GM23248 (cell line): ENCODE results near the gene RFPL1. TPM values are rescaled to one million over a fixed set of nuclear protein-coding genes. Genes with fewer than 3 reads are reported as not detected.

Experiments
- DNase-seq: peaks from one replicate; pipeline ENCODE4 v3.0.0-alpha.2; 2015
- H2AFZ ChIP-seq: fragments of 200-600 bp; sonication (generic); 2 replicates; pipeline ENCODE4 v1.6.1; 2016; ENCODE audit warnings: antibody characterized with exemption
- H3F3A ChIP-seq: fragments of 200-600 bp; sonication (generic); 2 replicates; pipeline ENCODE4 v1.6.1; 2016; ENCODE audit warnings: mild to moderate bottlenecking, antibody characterized with exemption, mixed run types; ENCODE audit not compliant: insufficient read depth
- H3K27ac ChIP-seq: fragments of 200-600 bp; sonication (generic); 2 replicates; pipeline ENCODE4 v1.5.1; 2016; ENCODE audit warnings: mild to moderate bottlenecking
- H3K27me3 ChIP-seq: fragments of 200-600 bp; sonication (generic); replicated peaks from 2 replicates; pipeline ENCODE4 v1.6.1; 2016; ENCODE audit warnings: mild to moderate bottlenecking; ENCODE audit not compliant: insufficient read depth
- H3K36me3 ChIP-seq: fragments of 200-600 bp; sonication (generic); 2 replicates; pipeline ENCODE4 v1.6.1; 2016; ENCODE audit warnings: low read depth, mild to moderate bottlenecking
- H3K4me1 ChIP-seq: fragments of 200-600 bp; sonication (generic); 2 replicates; pipeline ENCODE4 v1.6.1; 2016; ENCODE audit warnings: mild to moderate bottlenecking; ENCODE audit not compliant: insufficient read depth
- H3K4me2 ChIP-seq: fragments of 200-600 bp; sonication (generic); one replicate; pipeline ENCODE4 v1.6.1; 2016; ENCODE audit warnings: mild to moderate bottlenecking; ENCODE audit not compliant: unreplicated experiment
- H3K4me3 ChIP-seq: fragments of 200-600 bp; sonication (generic); 2 replicates; pipeline ENCODE4 v1.5.1; 2016; ENCODE audit warnings: mild to moderate bottlenecking
- H3K79me2 ChIP-seq: fragments of 200-600 bp; sonication (generic); 2 replicates; pipeline ENCODE4 v1.6.1; 2016; ENCODE audit warnings: mild to moderate bottlenecking; ENCODE audit not compliant: insufficient read depth
- H3K9ac ChIP-seq: fragments of 200-600 bp; sonication (generic); 2 replicates; pipeline ENCODE4 v1.6.1; 2016; ENCODE audit warnings: mild to moderate bottlenecking
- H3K9me2 ChIP-seq: fragments of 200-600 bp; sonication (generic); 2 replicates; pipeline ENCODE4 v1.6.1; 2016; ENCODE audit warnings: mixed run types, mild to moderate bottlenecking, moderate library complexity; ENCODE audit not compliant: insufficient read depth
- H3K9me3 ChIP-seq: fragments of 200-600 bp; sonication (generic); one replicate; pipeline ENCODE4 v1.6.1; 2017; ENCODE audit warnings: low read depth
- H4K20me1 ChIP-seq: fragments of 200-600 bp; sonication (generic); 2 replicates; pipeline ENCODE4 v1.6.0; 2016; ENCODE audit not compliant: insufficient read depth
- EZH2 ChIP-seq: fragments of 200-600 bp; sonication (generic); IDR thresholded peaks from 2 replicates; pipeline ENCODE4 v1.6.1; 2018; ENCODE audit warnings: antibody characterized with exemption, mild to moderate bottlenecking; ENCODE audit not compliant: insufficient read depth, poor library complexity, severe bottlenecking
- EZH2phosphoT487 ChIP-seq: fragments of 200-600 bp; sonication (generic); IDR thresholded peaks from 2 replicates; pipeline ENCODE4 v1.6.1; 2018; ENCODE audit warnings: antibody characterized with exemption, moderate library complexity, mild to moderate bottlenecking, low read depth; ENCODE audit not compliant: insufficient read depth
- WGBS, 2 experiments: methylation state at CpG; one replicate each; pipeline ENCODE4 v1.1.6; 2015 to 2017; ENCODE audit warnings: low lambda C conversion rate in 2 of 2, low coverage in 1 of 2; ENCODE audit errors: missing lambda C conversion rate in 2 of 2; 5-methylcytosine and 5-hydroxymethylcytosine counted together
- in situ Hi-C: fragments of 300-500 bp; cut with MboI; formaldehyde crosslinking; loops from 2 replicates; pipeline ENCODE4 v1.15.0; 2020
- polyA plus RNA-seq: library from polyadenylated mRNA; unstranded; fragments of >200 nt; fragmentation: Nextera tagmentation; extraction: Ambion mirVana; gene quantifications from 2 replicates; pipeline ENCODE4 v1.2.1, GENCODE V29; 2016
- total RNA-seq: library from RNA; depleted of rRNA; stranded (reverse); fragments of >200 nt; shearing (Covaris generic); gene quantifications from 2 replicates; pipeline ENCODE4 v1.2.3, GENCODE V29; 2014

RFPL1 gene
- total and polyA plus RNA-seq, 2 experiments from 2014 or later: not detected

GRCh38 chr22:29393019-29393608, 45.3 kb upstream of the RFPL1 start:
- Histone ChIP-seq H3K4me2 (no peak overlapping the region), H3K9me2 (no peaks in the 10 kb centered on the region), H2AFZ (no peak overlapping the region), H3K79me2 (peaks cover 6% of the 10 kb centered on the region), H3K36me3 (no peaks in the 10 kb centered on the region), H3K4me3 (no peak overlapping the region), H3K9ac (no peak overlapping the region), H3K9me3 (no peaks in the 10 kb centered on the region), H3K27me3 (no peaks in the 10 kb centered on the region), H3K4me1 (no peaks in the 10 kb centered on the region), H3F3A (no peaks in the 10 kb centered on the region), H4K20me1 (no peaks in the 10 kb centered on the region), H3K27ac (no peak overlapping the region)
- in situ Hi-C loops: loop anchor here (10.0 to 25.0 kb wide), 2 partner anchors 122 to 694 kb away; partner anchors contain the start of gene HORMAD2
- WGBS, 2 experiments: 87 to 88% methylated on average over 2 of the region's 2 CpGs
- TF ChIP-seq EZH2phosphoT487 (no peak), EZH2 (no peak)
- no peak for DNase-seq

GRCh38 chr22:29394931-29395581, 43.3 kb upstream of the RFPL1 start:
- in situ Hi-C loops: loop anchor here (10.0 to 25.0 kb wide), 2 partner anchors 120 to 692 kb away; partner anchors contain the start of gene HORMAD2
- Histone ChIP-seq H3K27ac (no peak overlapping the region), H3K27me3 (no peaks in the 10 kb centered on the region), H3K4me1 (no peaks in the 10 kb centered on the region), H3K4me3 (no peak overlapping the region), H3F3A (no peaks in the 10 kb centered on the region), H3K9me3 (no peaks in the 10 kb centered on the region), H3K9ac (no peak overlapping the region), H3K4me2 (no peak overlapping the region), H4K20me1 (no peaks in the 10 kb centered on the region), H2AFZ (no peak overlapping the region), H3K36me3 (no peaks in the 10 kb centered on the region), H3K79me2 (no peaks in the 10 kb centered on the region), H3K9me2 (no peaks in the 10 kb centered on the region)
- 8 to 11% methylated on average over 10 of the region's 10 CpGs for WGBS, 2 experiments
- DNase-seq: peak; percentile 83
- TF ChIP-seq EZH2 (no peak), EZH2phosphoT487 (no peak)

GRCh38 chr22:29396126-29396525, 42.3 kb upstream of the RFPL1 start:
- H3K4me2 ChIP-seq: no peak overlapping the region
- TF ChIP-seq EZH2 (no peak), EZH2phosphoT487 (no peak)
- no peak overlapping the region for H3K27ac ChIP-seq
- H3K9ac ChIP-seq: no peak overlapping the region
- no peaks in the 10 kb centered on the region for H3F3A ChIP-seq
- no peaks in the 10 kb centered on the region for H3K9me2 ChIP-seq
- H2AFZ ChIP-seq: no peak overlapping the region
- H3K79me2 ChIP-seq: no peaks in the 10 kb centered on the region
- H3K9me3 ChIP-seq: no peaks in the 10 kb centered on the region
- in situ Hi-C loops: loop anchor here (10.0 to 25.0 kb wide), 2 partner anchors 119 to 691 kb away; partner anchors contain the start of gene HORMAD2
- H3K36me3 ChIP-seq: no peaks in the 10 kb centered on the region
- H3K4me3 ChIP-seq: no peak overlapping the region
- no peaks in the 10 kb centered on the region for H3K4me1 ChIP-seq
- no peaks in the 10 kb centered on the region for H4K20me1 ChIP-seq
- WGBS, 2 experiments: 48% methylated on average over 2 of the region's 2 CpGs
- DNase-seq: no peak
- H3K27me3 ChIP-seq: no peaks in the 10 kb centered on the region

GRCh38 chr22:29397791-29398190, 40.6 kb upstream of the RFPL1 start:
- Histone ChIP-seq H3K9me2 (no peaks in the 10 kb centered on the region), H3K27me3 (peaks cover 10% of the 10 kb centered on the region; the same call in 1 of the 2 replicates), H3K9me3 (no peaks in the 10 kb centered on the region), H2AFZ (no peak overlapping the region), H4K20me1 (no peaks in the 10 kb centered on the region), H3F3A (no peaks in the 10 kb centered on the region), H3K79me2 (no peaks in the 10 kb centered on the region), H3K36me3 (no peaks in the 10 kb centered on the region), H3K4me1 (no peaks in the 10 kb centered on the region), H3K27ac (no peak overlapping the region), H3K4me2 (no peak overlapping the region), H3K4me3 (no peak overlapping the region), H3K9ac (no peak overlapping the region)
- no peak for DNase-seq
- in situ Hi-C loops: loop anchor here (10.0 to 25.0 kb wide), 2 partner anchors 117 to 690 kb away; partner anchors contain the start of gene HORMAD2
- TF ChIP-seq EZH2 (no peak), EZH2phosphoT487 (no peak)
- 61 to 69% methylated on average over 6 of the region's 6 CpGs for WGBS, 2 experiments
